GM21423 (cell line): Measurements from ENCODE around the gene PDE2A.
"Not testable (repeated sequence)": the region's sequence is repeated elsewhere in the genome, so short reads cannot be mapped to it uniquely, and the experiment has no call there.

Experiments used
- ATAC-seq: cut with Tn5 transposase; IDR thresholded peaks from one replicate; pipeline ENCODE4 v1.9.1; 2021; ENCODE audit warnings: mild to moderate bottlenecking, moderate library complexity; ENCODE audit not compliant: unreplicated experiment

The PDE2A gene

DNA sequence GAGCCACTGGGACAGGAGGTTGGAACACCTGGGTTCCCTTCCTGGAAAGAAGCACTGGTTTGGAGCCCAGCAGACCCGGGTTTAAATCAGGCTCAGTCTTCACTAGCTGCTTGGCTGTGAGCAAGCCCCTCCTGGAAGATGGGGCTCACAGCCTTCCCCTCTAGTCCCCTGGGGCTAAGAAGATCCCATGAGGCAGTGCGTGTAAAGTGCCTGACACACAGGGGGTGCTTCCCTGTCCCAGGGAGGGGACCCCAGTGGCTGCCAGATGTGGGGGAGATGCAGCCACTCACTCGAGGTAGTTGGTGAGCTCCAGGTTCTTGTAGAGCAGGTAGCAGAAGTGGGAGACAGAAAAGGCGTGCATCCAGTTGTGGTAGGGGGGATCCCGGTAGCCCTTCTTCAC is 93.2 kb downstream of the PDE2A start:
- no peak for ATAC-seq

GRCh38 chr11:72580642-72580950 is 93.6 kb downstream of the PDE2A start:
- ATAC-seq = no peak

DNA sequence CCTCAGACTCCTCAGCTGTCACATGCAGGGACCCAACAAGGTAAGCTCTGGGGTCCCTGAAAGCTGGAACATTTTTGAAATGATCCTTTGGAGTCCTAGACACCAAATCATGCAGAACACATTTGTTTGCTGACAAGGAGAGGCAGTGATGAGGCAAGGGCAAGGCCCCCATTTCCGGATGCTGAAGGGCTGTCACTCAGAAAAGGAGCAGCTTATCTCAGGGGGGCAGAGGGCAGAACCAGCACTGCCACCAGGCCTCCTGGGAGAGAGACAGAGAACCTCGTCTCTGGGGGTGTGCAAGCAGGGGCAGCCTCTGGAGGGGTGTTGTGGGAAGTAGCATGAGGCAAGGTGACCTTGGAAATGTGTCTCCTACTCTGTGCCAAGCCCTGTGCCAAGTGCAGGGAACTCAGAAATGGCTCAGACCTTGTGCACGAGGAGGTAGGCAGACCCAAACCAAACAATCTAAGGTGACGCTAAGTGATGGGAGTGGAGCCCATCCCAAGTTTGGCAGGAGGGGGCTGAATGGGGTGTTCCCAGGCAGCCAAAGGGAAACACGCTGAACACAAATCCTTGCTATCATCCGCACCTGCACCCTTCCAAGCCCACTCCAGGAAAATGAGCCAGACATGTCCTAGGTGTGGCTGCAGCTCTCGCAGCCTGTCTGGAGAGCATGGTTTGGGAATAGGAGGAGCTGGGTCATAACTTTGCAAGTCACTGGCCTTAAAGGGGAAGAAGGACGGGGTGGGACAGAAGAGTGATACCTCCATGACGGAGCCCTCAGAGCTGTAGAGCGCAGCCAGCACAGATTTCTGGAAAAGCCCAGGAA is 94.2 kb downstream of the PDE2A start:
- no peak for ATAC-seq

DNA sequence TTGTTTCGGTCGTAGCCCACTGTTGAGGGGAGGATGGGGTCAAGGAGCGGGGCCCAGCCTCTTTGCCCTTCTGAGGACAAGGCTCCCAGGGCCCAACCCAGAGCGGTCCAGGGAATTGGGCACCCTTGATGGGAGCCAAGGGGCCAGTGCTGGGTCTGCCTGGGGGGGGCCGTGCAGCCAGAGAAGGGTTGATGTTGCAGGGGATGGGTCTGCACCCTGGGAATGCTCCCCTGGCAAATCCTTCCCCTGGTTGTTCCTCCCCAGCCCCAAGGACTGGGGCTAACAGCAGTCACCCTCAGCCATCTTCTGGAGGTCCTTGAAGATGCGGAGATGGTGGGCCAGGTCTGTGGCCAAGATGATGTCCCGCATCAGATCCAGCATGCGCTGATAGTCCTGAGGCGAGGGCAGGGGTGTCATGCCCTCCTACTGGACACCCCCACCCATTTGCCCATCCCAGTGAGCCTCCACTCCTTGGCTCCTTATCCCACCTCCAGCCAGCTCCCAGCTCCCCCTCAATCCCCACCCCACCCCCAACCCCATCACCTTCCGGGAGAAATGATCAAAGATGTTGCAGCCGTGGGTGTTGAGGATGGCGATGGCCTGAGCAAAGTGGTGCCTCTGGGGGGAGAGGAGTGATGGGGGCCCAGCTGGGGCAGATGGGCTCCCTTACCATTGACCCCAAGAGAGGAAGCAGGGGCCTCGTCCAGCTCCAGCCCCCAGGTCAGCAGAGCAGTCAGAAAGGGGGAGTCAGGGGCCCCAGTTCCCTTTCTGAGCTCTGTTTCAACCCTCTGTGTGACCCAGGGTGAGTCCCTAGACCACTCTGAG is 95.0 kb downstream of the PDE2A start:
- ATAC-seq = no peak

DNA sequence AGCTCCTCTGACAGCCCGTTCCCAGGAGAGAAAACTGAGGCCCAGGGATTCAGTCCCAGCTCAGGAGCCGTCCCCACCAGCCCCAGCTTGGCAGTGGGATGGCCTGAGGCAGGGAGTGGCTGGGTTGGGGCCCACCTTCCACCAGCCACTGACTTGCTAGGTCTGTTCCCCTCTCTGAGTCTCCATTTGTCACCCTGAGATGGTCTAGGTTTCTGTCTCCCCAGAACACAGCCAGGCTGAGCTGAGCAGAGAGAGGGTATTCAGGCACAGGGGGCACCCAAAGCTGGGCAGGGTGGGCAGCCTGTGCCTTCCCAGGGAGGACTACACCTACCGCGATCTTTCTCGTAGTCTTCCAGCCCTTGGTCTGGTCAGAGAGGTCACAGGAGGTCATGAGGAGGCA is 95.7 kb downstream of the PDE2A start:
- no peak for ATAC-seq

DNA sequence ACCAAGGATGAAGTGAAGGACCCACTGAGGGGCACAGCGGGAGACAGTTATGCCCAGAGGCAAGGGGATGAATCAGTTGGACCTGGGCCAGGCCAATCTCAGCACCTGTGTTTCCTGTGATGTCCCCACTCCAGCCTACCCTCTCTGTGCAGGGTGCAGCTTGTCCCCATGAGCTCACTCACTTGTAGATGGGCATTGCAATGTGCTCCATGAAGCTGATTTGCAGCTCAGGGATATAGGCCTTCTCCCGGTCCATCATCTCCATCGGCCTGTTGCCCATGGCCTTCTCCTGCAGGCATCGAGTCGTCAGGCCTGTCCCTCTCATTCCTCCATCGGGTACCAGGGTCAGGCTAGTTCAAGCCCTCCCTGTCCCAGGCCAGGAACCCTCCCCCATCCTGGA is 96.2 kb downstream of the PDE2A start:
- ATAC-seq = no peak

- no peak for ATAC-seq
Measured at GRCh38 chr11:72577271-72577721, 96.9 kb downstream of the PDE2A start.

DNA sequence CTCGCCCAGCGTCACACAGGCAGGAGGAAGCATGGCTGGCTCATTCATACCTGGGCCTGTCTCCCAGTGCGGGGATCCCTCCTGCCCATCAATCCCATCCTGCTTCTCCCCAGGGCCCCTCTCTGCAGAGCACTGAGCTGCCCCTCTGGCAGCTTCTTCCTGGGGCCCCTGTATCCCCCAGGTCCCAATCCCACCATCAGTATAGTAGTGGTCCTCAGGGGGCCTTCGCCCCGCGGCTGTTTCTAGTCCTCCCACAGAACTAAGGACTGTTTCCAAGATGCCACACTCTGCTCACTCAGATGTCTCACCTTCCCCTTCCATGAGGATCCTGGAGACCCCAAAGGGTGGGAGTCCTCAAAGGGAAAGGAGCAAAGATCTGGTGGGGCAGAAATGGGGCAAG is 97.6 kb downstream of the PDE2A start:
- ATAC-seq = no peak

DNA sequence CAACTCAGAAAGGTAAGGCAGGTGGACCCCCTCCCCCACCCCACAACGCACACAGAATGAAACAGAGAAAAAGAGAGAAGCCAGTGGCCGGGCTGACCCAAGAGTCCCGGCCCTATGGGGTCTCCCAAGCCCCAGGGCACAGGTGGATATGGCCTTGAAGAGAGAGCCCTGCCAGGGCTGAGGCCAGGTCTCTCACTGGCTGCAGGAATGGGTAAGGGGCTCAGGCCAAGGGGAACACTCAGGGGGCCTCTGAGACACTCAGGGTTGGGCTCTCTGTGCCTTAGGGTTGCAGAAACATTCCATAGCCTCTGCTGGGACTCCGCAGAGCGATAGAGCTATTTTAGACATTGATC is 98.0 kb downstream of the PDE2A start:
- ATAC-seq = no peak

DNA sequence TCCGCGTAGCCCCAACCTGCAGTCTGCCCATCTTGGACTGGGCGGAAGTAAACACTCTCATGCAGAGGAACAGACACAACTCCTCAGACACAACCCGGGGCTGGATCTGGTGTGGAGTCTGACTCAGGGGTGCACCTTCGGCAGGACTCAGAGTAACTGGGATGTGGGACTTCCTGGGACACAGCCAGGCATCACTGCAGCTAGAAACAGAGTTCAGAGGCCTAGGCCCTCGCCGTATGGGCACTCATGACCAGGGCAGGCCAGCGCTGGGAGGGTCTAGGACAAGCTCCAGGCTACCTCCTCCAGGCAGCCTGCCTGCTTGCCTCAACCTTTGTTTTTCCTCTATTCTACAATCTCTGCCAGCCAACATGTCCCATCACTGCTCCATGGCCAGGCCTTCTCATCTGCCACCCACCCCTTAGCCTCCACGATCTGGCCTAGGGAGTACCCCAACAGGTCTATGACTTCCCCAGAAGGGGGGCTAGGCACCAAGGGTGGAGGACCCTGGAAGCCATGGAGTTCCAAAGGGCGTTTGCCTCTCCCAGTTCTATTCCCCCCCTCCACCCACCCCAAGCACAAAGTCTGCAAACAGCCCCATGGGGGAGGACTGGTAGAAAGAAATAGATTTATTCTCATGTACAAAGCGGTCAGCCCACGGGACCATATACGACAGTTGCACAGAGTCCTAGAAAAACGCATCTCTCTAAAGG is 98.5 kb downstream of the PDE2A start:
- no peak for ATAC-seq

DNA sequence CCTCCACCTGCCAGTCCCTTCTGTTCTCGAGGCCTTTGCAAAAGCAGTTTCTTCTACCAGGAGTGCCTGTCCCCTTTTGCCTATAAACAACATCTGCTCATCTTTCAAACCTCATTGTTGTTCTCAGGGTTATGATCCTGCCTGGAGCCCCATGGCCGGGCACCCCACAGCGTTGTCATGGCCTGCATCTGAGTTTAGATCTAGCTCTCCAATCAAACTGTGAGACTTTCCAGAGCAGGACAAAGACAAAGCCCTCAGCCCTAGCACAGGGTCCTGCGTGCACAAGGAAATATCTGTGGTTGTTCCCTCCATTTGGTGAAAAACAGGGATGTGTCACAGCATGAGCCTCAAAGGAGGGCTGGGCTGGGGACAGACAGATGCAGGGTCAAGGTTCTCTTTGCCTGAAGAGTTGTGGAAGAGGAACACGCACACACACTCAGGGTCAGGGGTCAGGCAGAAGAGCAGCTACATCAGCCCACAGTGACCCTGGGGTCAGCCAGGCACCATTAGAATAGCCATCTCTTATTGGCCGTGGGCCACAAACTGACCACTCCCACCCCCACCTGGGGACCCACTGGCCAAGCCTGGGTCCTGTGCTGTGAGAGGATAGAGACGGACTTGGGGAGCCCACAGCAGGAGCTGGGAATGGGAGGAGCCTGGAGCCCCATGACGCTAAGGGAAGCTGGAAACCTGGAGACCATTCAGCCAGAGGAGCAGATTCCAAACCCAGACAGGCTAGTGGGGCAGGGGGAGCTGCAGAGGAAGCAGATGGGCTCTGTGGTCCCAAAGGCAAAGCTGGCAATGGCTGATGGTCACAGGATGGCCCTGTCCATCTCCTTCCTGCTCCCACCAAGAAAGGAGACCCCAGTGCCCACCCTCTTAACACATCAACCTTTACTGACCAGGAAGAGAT is 99.4 kb downstream of the PDE2A start:
- ATAC-seq = no peak

- ATAC-seq = no peak
Measured at GRCh38 chr11:72573855-72574445, 100.3 kb downstream of the PDE2A start.

DNA sequence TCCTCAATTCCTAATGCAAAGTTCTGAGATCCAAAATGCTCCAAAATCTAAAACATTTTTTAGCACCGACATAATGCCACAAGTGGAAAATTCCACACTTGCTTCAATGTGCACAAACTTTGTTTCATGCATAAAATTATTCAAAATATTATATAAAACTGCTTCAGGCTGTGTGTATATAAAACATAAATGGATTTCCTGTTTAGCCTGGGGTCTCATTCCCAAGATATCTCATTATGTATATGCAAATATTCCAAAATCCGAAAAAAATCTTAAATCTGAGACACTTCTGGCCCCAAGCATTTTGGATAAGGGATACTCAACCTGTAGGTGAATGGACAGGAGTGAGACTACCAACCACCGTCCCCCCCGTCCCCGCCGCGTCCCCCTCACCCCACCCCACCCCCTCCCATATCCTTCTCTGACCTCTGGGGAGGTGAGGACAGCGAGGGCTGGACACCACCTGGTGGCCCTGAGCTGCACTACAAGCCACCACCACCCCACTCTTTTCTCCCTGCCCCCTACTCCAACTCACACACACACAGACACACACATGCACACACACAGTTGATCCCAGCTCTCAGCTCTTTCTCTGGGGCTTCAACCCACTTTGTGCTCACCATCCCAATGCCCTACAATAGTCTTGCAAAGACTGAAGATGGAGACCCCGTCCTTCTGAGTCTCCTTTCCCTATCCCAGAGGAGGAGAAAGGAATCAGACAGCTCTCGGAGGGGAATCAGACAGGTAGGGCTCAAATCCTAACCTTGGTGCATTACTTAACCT is 101.0 kb downstream of the PDE2A start:
- no peak for ATAC-seq

DNA sequence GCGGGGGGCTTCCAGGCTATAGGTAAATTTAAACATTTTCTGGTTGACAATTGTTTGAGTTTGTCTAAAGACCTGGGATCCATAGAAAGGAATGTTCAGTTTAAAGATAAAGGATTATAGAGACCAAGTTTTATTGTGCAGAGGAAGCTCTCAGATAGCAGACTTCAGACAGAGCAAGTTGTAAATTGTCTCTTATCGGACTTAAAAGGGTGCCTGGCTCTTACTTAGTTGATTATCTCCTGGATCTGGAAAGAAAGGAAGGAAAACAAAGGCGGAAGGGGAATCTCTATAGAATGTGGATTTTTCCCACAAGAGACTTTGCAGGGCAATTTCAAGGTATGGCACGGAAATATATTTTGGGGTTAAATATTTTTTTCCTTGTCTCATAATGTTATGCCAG is 101.7 kb downstream of the PDE2A start:
- not testable (repeated sequence) for ATAC-seq

- no peak for ATAC-seq
Measured at GRCh38 chr11:72570893-72571661, 103.1 kb downstream of the PDE2A start.

DNA sequence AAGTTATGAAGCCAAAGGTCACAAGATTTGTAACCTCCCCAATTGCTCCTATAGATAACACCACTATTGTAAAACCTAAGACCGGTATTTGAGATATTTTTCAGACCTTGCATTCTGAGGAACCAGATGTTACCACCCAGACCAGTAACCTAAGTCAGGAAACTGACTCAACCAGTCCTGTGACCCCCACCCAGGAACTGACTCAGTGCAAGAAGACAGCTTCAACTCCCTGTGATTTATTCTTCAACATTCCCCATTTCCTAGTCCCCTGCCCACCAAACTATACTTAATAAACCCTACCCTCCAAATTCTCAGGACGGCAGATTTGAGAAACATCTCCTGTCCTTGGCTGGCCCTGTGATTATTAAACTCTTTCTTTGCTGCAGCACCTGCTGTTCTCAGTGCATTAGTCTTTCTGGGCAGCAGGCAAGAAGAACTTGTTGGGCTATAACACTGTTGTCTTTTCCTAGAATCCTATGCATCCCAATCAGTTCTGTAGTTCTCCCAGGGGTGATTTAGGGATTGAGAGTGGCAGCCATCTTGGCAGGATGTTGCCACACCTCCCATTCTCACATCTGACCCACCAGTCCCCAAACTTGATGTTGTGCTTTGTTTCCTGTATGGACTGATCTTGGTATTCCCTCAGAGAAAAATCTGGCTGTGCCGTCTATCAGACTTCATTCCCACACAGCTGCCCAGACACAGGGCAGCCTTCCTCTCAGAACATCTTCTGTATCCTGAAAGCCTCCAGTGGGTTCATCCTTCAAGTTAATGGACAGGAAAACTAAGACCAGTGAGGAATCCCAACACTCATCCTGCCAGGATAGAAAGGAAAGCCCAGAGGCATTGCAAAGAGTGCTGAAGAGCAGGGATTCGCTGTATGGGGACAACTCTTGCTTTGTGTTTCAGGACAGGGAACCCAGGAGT is 104.0 kb downstream of the PDE2A start:
- ATAC-seq = no peak

DNA sequence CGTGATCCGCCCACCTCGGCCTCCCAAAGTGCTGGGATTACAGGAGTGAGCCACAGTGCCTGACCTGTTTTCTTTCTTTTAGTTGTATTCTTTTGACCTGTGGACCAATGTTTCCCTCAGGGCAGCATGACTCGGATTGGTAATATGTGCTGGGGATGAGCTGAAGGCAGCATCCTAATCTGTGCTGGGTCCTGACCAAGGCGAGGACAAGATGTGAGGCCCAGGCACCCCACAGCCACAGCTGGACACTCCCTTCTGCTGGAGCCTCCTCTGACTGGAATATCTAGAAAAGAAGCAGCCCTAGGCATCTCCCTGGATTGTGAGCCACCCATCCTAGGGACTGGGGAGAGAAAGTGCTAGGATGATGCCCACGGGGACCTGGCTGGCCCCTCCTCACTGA is 105.4 kb downstream of the PDE2A start:
- ATAC-seq = no peak

- ATAC-seq = no peak
Measured at GRCh38 chr11:72562431-72562830, 111.8 kb downstream of the PDE2A start.
